GM13977 (cell line): ENCODE measurements around the gene SMIM43.
"Not testable (repeated sequence)": the region's sequence is repeated elsewhere in the genome, so short reads cannot be mapped to it uniquely, and the experiment has no call there.

ENCODE experiments used
- DNase-seq: peaks from one replicate; pipeline ENCODE4 v3.0.0; 2012; ENCODE audit warnings: low spot score
- in situ Hi-C: fragments of 300-500 bp; cut with MboI; formaldehyde crosslinking; loops from one replicate; pipeline ENCODE4 v1.12.0; 2022; ENCODE audit warnings: low sequenced_read_pairs, low pct_unique_long_range_greater_than_20kb, mixed read lengths, inconsistent platforms; ENCODE audit not compliant: unreplicated experiment
- TF ChIP-seq, protein P1 (sequence below): IDR thresholded peaks from 2 replicates; pipeline ENCODE4 v1.5.1; 2012; ENCODE audit warnings: mild to moderate bottlenecking, control low read depth; ENCODE audit not compliant: insufficient read depth; ENCODE audit errors: extremely low read depth, missing control alignments

The SMIM43 gene

DNA sequence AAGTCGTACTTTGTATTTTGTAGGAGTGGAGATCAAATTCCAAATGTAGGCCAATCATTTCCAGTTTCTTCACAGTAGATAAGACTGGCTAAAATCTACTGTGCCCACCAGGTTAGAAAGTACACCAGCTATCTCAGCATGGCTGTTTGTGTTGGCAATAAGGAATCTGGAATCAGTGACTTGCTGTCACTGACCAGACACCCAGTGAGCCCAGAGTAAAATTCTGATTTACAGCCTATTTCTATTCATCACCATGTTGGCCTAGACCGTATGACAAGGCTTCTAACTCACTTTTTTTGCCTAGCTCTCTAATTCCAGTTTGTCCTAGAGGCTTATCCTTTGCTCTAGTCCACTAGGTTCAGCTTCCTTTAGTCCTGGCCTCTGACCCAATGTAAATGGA is 25.4 kb downstream of the SMIM43 start:
- no peak for DNase-seq
- TF ChIP-seq, protein P1, sequence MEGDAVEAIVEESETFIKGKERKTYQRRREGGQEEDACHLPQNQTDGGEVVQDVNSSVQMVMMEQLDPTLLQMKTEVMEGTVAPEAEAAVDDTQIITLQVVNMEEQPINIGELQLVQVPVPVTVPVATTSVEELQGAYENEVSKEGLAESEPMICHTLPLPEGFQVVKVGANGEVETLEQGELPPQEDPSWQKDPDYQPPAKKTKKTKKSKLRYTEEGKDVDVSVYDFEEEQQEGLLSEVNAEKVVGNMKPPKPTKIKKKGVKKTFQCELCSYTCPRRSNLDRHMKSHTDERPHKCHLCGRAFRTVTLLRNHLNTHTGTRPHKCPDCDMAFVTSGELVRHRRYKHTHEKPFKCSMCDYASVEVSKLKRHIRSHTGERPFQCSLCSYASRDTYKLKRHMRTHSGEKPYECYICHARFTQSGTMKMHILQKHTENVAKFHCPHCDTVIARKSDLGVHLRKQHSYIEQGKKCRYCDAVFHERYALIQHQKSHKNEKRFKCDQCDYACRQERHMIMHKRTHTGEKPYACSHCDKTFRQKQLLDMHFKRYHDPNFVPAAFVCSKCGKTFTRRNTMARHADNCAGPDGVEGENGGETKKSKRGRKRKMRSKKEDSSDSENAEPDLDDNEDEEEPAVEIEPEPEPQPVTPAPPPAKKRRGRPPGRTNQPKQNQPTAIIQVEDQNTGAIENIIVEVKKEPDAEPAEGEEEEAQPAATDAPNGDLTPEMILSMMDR: no peak
- in situ Hi-C loops: loop anchor here (25.0 kb wide), 1 partner anchor 252 kb away; no protein-coding TSS in a partner anchor

DNA sequence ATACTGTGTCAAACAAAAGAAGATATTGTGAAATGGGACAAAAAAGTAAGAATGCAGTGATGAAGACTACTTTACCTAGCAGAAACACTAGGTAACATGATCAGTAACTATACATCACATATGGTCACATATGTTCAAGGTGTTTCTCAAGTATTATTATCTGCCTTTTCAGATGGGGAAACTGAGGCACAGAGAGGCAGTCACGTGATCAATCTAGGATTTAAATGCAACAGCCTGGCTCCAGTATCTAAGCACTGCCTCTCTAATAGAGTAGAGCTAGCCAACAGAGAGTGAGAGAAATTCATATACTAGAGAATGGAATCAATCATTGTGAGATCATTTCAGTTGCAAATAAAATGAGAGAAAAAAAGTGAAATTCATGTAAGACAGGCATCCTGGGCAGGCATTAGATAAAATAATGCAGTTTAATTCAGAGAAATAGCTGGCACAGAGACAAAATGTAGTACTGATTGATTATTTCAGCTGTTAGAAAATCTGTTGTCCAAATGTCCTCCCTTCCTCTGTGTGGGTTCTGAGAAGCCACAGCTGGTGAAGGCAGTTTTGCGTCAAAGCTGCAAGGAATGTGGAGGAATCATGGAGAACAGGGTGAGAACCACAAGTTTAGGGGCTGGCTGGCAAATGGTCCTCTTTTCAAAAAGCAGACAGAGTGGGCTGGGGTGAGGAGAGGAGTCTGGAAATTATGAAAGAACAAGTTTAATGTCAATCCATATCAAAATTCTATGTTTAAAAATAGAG is 26.0 kb downstream of the SMIM43 start:
- in situ Hi-C loops: loop anchor here (25.0 kb wide), 1 partner anchor 252 kb away; no protein-coding TSS in a partner anchor
- TF ChIP-seq, protein P1: no peak
- no peak for DNase-seq

DNA sequence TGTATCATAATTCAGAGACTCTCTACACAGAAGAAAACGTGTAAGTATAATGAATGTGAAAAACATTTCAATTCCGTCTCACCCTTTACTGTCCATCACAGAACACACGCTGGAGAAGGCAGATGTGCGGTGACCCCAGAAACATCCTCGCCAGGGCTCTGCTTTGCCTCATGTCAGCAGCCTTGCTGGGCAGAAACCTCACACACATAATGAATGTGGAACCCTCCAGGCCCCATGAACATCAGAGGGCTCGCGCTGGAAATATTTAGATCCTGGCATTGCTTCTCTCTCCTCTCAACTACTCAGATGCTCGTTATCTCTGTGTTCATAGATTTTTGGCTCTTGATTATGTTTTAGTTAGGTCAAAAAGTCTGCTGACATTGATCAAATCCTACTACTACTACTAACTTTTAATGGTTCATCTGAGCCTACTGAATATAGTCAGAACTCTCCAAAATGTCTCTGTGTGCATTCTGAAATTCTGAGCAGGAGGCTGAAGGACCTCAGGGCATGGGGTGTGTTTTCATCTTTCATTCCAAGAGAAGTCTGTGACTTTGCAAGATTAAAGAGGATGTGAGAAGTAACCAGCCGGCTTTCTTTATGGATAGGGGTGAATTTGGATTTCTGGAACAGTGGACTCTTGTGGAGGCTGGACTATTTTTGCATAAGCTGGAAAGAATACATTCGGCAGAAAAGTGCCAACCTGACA is 27.0 kb downstream of the SMIM43 start:
- in situ Hi-C loops: loop anchor here (25.0 kb wide), 1 partner anchor 251 kb away; no protein-coding TSS in a partner anchor
- TF ChIP-seq, protein P1: no peak
- DNase-seq: no peak

DNA sequence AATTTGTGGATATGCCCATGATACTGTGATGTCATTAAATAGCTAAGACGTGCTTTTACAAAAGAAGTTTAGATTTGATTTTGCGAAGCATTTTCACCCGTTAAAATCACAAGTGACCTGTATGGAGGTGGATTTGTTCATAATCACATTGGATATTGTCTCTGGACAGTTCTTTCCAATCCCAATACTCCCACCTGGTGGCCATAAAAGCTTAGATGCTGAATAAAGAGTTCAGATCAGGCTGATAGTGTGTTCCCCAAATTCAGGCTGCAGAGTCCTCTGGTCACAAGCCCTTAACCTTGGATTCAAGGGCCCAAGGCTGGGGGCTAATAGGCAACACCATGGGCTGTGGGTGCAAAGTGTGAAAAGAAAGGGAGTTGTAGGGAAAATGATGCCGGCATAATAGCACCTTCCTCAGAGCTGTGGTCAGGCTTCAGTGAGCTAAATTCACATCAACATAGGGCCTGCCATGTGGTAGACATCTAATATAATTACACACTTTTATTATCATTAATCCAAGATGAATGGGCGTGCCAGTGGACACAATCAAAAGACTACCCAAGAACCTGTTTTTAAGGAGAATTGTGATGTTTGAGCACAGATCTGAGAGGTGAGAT is 28.1 kb downstream of the SMIM43 start:
- in situ Hi-C loops: loop anchor here (25.0 kb wide), 1 partner anchor 250 kb away; no protein-coding TSS in a partner anchor
- DNase-seq: peak; percentile 21
- TF ChIP-seq, protein P1: peak; percentile 36

DNA sequence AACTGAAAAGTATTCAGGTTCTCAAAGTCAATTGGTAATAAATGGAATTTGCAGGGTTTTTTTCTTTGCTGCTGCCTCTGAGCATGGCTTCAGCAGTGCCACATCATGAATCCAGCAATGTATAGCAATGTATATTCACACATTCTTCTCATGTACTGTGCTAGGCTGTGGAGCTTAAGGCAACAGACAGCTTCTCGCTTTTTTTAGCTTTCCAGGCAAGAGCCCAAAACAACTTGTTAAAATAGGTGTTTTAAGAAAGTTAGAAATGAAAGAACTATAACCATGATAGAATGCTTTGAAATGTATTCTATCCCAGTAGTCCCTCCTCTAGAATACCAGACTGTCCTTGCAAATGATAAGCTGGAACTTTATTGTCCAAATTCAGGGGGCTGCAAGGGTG is 30.4 kb downstream of the SMIM43 start:
- TF ChIP-seq, protein P1: no peak
- in situ Hi-C loops: loop anchor here (25.0 kb wide), 1 partner anchor 247 kb away; no protein-coding TSS in a partner anchor
- DNase-seq: no peak

DNA sequence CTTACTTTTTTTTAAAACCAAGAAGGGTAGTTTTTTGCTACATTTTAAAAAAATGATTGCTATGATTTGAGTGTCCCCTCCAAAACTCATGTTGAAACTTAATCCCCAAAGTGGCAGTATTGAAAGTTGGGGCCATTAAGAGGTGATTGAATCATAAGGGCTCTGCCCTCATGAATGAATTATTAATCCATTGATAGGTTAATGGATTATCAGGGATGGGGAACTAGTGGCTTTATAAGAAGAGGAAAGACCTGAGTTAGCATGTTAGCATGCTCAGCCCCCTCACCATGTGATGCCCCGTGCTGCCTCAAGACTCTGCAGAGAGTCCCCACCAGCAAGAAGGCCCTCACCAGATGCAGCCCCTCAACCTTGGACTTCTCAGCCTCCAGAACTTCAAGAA is 31.0 kb downstream of the SMIM43 start:
- no peak for DNase-seq
- in situ Hi-C loops: loop anchor here (25.0 kb wide), 1 partner anchor 247 kb away; no protein-coding TSS in a partner anchor
- TF ChIP-seq, protein P1: no peak

DNA sequence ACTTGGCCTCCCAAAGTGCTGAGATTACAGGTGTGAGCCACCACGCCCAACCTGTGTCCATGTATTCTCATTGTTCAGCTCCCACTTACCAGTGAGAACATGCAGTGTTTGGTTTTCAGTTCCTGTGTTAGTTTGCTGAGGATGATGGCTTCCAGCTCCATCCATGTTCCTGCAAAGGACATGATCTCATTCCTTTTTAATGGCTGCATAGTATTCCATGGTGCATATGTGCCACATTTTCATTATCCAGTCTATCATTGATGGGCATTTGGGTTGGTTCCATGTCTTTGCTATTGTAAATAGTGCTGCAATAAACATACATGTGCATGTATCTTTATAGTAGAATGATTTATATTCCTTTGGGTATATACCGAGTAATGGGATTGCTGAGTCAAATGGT is 35.2 kb downstream of the SMIM43 start:
- in situ Hi-C loops: loop anchor here (25.0 kb wide), 1 partner anchor 242 kb away; no protein-coding TSS in a partner anchor
- not testable (repeated sequence) for DNase-seq
